Measurements from ENCODE around the gene MSMO1. TPM values are rescaled to one million over a fixed set of nuclear protein-coding genes. Genes with fewer than 3 reads are reported as not detected.

Gene MSMO1
- total and polyA plus RNA-seq, 2 of the 8 experiments (the other 6 are each of a cell fraction or from before 2014, with no cell fraction given): 79.8 to 109 TPM

DNA sequence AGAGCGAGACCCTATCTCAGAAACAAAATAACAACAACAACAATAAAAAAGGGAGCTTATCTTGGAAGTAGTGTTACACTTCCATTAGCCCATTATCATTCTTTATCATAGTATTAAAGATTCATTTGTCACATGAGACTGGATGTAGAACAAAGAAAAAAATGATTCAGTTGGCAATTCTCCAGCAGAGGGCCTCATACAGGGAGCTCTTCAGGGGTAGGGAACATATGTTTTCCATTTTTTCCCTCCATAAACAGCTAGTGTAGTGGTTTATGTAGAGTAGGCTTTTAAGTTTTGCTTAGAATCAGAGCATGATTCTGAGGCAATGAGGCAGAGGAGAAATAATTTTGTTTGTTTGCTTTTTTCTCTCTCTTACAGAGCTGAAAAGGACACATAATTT is 57.1 kb downstream of the MSMO1 start:
- no peaks in the 10 kb centered on the region for H3K79me2 ChIP-seq (ENCODE audit: control insufficient read depth in 1 of 2, insufficient read depth in 2 of 2, low read length in 2 of 2)
- DNase-seq (ENCODE audit: low read depth in 1 of 2, low spot score in 2 of 2): no peak
- no peak overlapping the region for H3K4me2 ChIP-seq (ENCODE audit: insufficient read depth in 1 of 2, low read depth in 2 of 2, low read length in 2 of 2)
- peaks cover 0 to 7% (median 4%) of the 10 kb centered on the region in 4 experiments; a peak in 2 of 7 replicates for H3K27me3 ChIP-seq (replicated peaks in 1 of 4; ENCODE audit: control insufficient read depth in 3 of 4, extremely low read depth in 1 of 4, insufficient read depth in 3 of 4, low read length in 3 of 4)
- H3K18ac ChIP-seq (ENCODE audit: extremely low read depth, low read length): no peak overlapping the region
- H2BK120ac ChIP-seq (replicated peaks; ENCODE audit: low read depth, low read length): no peak overlapping the region
- H3K79me1 ChIP-seq (ENCODE audit: low read depth, low read length): no peaks in the 10 kb centered on the region
- H3K4me1 ChIP-seq (replicated peaks in 1 of 4; ENCODE audit: control insufficient read depth in 3 of 4, insufficient read depth in 4 of 4, low read length in 3 of 4): peaks cover 0 to 4% (median 3%) of the 10 kb centered on the region in 4 experiments; a peak in 3 of 7 replicates
- H2BK5ac ChIP-seq (ENCODE audit: low read depth, low read length): no peak overlapping the region
- H3K9me3 ChIP-seq (ENCODE audit: insufficient read depth in 2 of 2, low read depth in 1 of 2, low read length in 1 of 2): no peaks in the 10 kb centered on the region
- no peak overlapping the region for H3K4me3 ChIP-seq (ENCODE audit: extremely low read depth in 1 of 4, insufficient read depth in 2 of 4, low read depth in 3 of 4, low read length in 4 of 4)
- no peak for FAIRE-seq
- H2AFZ ChIP-seq (ENCODE audit: low read length): no peak overlapping the region
- WGBS, 2 experiments (ENCODE audit: extremely low coverage in 1 of 2, insufficient coverage in 1 of 2, insufficient read length in 1 of 2, insufficient replicate concordance in 2 of 2, low coverage in 1 of 2, low lambda C conversion rate in 2 of 2, missing lambda C conversion rate in 1 of 2): 54% methylated on average over 1 of the region's 1 CpG; no CpG with 5 or more reads in 1 of the 2 experiments
- no peak overlapping the region for H2BK12ac ChIP-seq (ENCODE audit: low read depth, low read length)
- H3K4ac ChIP-seq (replicated peaks; ENCODE audit: insufficient read length, low read depth, low read length): no peak overlapping the region
- no peak overlapping the region for H3K14ac ChIP-seq (ENCODE audit: insufficient read length)
- H3K23ac ChIP-seq (ENCODE audit: insufficient read length): no peak overlapping the region
- no peak overlapping the region for H3K56ac ChIP-seq (replicated peaks; ENCODE audit: insufficient read length, low read depth, low read length)
- no peak overlapping the region for H4K5ac ChIP-seq (ENCODE audit: insufficient read length, low read depth, low read length)
- no peak overlapping the region for H2BK15ac ChIP-seq (ENCODE audit: low read length)
- no peak overlapping the region for H3K9ac ChIP-seq (replicated peaks in 1 of 4; ENCODE audit: extremely low read depth in 1 of 4, low read depth in 3 of 4, low read length in 3 of 4)
- ChIA-PET POLR2A (ENCODE audit: partially characterized antibody) (interaction anchor here (1.1 kb wide), 1 partner anchor 9 kb away, joined by 3 read pairs; no protein-coding TSS in a partner anchor), CTCF (ENCODE audit: partially characterized antibody) (interaction anchor here (0.6 to 3.7 kb wide), 32 partner anchors 8 to 368 kb away, joined by 3 to 18 read pairs (median 5); partner anchors contain the start of gene TMEM192)
- H3K27ac ChIP-seq (ENCODE audit: low read depth, low read length): no peak overlapping the region
- peaks cover 2% of the 10 kb centered on the region; the same call in 1 of the 2 replicates for H3K23me2 ChIP-seq (ENCODE audit: low read depth, low read length)
- H4K91ac ChIP-seq (replicated peaks; ENCODE audit: insufficient read length, low read length): no peak overlapping the region
- no peaks in the 10 kb centered on the region for H3K36me3 ChIP-seq (ENCODE audit: control insufficient read depth in 2 of 4, insufficient read depth in 4 of 4, low read length in 3 of 4)
- no peak overlapping the region for H2BK20ac ChIP-seq (ENCODE audit: low read length)
- no peak overlapping the region for H2AK5ac ChIP-seq (ENCODE audit: low read depth, low read length)
- no peaks in the 10 kb centered on the region for H4K20me1 ChIP-seq (replicated peaks in 1 of 2; ENCODE audit: control insufficient read depth in 1 of 2, insufficient read depth in 2 of 2, low read length in 2 of 2)
- no peak for TF ChIP-seq CHD1 (IDR thresholded peaks at IDR 0.05; ENCODE audit: low read depth, low read length)
- TF ChIP-seq PHF8 (conservative IDR thresholded peaks at IDR 0.05; ENCODE audit: low read depth, low read length): no peak
- TF ChIP-seq RAD21 (IDR thresholded peaks at IDR 0.05 in 1 of 2, conservative IDR thresholded peaks at IDR 0.05 in 1 of 2; ENCODE audit: low read depth in 2 of 2, low read length in 2 of 2): 0 out of 4 replicates have a peak, but pooled peaks of 1 of the 2 experiments have one; percentile 6
- TF ChIP-seq, protein P1, sequence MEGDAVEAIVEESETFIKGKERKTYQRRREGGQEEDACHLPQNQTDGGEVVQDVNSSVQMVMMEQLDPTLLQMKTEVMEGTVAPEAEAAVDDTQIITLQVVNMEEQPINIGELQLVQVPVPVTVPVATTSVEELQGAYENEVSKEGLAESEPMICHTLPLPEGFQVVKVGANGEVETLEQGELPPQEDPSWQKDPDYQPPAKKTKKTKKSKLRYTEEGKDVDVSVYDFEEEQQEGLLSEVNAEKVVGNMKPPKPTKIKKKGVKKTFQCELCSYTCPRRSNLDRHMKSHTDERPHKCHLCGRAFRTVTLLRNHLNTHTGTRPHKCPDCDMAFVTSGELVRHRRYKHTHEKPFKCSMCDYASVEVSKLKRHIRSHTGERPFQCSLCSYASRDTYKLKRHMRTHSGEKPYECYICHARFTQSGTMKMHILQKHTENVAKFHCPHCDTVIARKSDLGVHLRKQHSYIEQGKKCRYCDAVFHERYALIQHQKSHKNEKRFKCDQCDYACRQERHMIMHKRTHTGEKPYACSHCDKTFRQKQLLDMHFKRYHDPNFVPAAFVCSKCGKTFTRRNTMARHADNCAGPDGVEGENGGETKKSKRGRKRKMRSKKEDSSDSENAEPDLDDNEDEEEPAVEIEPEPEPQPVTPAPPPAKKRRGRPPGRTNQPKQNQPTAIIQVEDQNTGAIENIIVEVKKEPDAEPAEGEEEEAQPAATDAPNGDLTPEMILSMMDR (IDR thresholded peaks at IDR 0.05; ENCODE audit: control extremely low read depth in 1 of 3, insufficient read depth in 1 of 3, low read depth in 1 of 3, low read length in 3 of 3): peak in 1 of 3 experiments; percentile 38; a peak in 2 of 4 replicates
- TF ChIP-seq SIN3A (conservative IDR thresholded peaks at IDR 0.05 in 1 of 2, IDR thresholded peaks at IDR 0.05 in 1 of 2; ENCODE audit: low read depth in 1 of 2, low read length in 2 of 2): no peak
- TF ChIP-seq SIRT6 (IDR thresholded peaks at IDR 0.05; ENCODE audit: low read length): no peak
- no peak overlapping the region for H4K8ac ChIP-seq (ENCODE audit: extremely low read depth, insufficient read depth, low read length)
